Measurements from ENCODE around the gene IL17RA.

Gene IL17RA

DNA sequence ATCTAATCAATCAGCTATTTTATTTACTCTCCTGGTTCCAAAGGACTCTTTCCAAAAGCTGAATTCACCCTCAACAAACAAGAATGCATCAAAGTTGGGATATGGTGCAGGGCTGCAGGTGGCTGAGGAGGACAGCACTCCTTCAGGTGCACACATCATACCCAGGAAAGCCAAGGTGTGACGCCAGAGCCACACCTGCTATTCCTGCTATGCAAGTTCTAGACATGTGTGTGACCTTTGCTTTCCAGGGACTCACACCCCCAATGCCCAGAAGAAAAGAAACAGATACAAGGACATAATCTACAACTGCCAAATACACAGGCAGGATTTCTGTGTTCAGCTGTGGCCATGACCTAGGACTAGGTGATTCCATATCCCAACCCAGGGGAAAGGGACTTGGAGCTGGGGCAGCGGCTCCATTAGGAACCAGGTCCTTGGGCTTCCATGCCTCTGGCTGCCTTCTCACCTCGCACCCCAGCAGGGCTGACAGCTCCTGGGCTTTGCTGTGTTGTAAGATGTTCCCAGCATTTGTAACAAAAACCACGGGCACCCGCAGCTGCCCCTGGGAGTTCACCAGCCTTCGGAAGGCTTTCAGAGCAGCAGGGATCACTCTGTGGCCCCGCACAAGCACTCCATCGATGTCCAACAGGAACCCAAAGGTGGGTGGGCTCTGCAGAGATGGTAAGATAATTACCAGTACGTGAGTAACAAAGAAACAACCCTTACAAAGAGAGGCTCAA lies 64.4 kb downstream of the IL17RA start:
- Histone ChIP-seq H3K36me3 (replicated peaks; ENCODE audit: insufficient read depth, low read length) (no peaks in the 10 kb centered on the region), H3F3A (ENCODE audit: insufficient read depth, low read length) (no peaks in the 10 kb centered on the region), H3K79me2 (ENCODE audit: low read length) (peaks cover 46% of the 10 kb centered on the region), H4K20me1 (ENCODE audit: insufficient read depth, low read length) (no peaks in the 10 kb centered on the region), H3K4me3 (ENCODE audit: low read length) (no peak overlapping the region), H2AFZ (ENCODE audit: low read length) (no peak overlapping the region), H3K27me3 (replicated peaks; ENCODE audit: insufficient read depth, low read length) (no peaks in the 10 kb centered on the region), H3K4me2 (ENCODE audit: low read depth, low read length) (no peak overlapping the region), H3K9me2 (replicated peaks; ENCODE audit: insufficient read depth, low read length) (no peaks in the 10 kb centered on the region), H3K9ac (ENCODE audit: low read length) (no peak overlapping the region), H3K27ac (ENCODE audit: low read length) (no peak overlapping the region), H3K9me3 (replicated peaks; ENCODE audit: insufficient read depth, low read length) (no peaks in the 10 kb centered on the region), H3K4me1 (ENCODE audit: low read length) (no peaks in the 10 kb centered on the region)
- TF ChIP-seq EZH2phosphoT487 (IDR thresholded peaks at IDR 0.05; ENCODE audit: low read length), result no peak
- TF ChIP-seq, protein P1, sequence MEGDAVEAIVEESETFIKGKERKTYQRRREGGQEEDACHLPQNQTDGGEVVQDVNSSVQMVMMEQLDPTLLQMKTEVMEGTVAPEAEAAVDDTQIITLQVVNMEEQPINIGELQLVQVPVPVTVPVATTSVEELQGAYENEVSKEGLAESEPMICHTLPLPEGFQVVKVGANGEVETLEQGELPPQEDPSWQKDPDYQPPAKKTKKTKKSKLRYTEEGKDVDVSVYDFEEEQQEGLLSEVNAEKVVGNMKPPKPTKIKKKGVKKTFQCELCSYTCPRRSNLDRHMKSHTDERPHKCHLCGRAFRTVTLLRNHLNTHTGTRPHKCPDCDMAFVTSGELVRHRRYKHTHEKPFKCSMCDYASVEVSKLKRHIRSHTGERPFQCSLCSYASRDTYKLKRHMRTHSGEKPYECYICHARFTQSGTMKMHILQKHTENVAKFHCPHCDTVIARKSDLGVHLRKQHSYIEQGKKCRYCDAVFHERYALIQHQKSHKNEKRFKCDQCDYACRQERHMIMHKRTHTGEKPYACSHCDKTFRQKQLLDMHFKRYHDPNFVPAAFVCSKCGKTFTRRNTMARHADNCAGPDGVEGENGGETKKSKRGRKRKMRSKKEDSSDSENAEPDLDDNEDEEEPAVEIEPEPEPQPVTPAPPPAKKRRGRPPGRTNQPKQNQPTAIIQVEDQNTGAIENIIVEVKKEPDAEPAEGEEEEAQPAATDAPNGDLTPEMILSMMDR (IDR thresholded peaks at IDR 0.05; ENCODE audit: low read length), result no peak
- no peak for TF ChIP-seq EZH2 (optimal IDR thresholded peaks at IDR 0.05; ENCODE audit: low read depth, low read length)
- DNase-seq, result no peak

DNA sequence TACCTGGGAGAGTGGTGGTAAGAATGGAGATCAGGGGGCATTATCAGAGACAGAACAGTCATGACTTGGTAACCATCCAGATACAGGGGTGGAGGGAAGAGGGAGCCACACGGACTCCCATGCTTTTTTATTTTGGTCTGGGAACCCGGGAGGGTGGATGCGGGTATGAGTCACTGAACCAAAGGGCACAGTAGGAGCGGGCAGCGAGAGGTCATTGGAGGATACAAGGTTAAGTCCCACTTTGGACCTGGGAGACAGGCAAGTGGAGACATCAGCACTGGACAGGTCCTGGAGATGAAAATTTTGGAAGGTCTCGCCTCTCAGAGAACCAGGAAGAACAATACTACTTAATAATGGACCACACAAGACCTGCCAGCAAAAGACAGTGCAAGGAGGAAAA lies 67.5 kb downstream of the IL17RA start:
- no peaks in the 10 kb centered on the region for H3K9me3 ChIP-seq (replicated peaks; ENCODE audit: insufficient read depth, low read length)
- no peak overlapping the region for H3K27ac ChIP-seq (ENCODE audit: low read length)
- H3K4me2 ChIP-seq (ENCODE audit: low read depth, low read length), result no peak overlapping the region
- H3K4me3 ChIP-seq (ENCODE audit: low read length), result no peak overlapping the region
- no peaks in the 10 kb centered on the region for H3K4me1 ChIP-seq (ENCODE audit: low read length)
- H3K9ac ChIP-seq (ENCODE audit: low read length), result no peak overlapping the region
- H3K79me2 ChIP-seq (ENCODE audit: low read length), result peaks cover 74% of the 10 kb centered on the region
- no peaks in the 10 kb centered on the region for H3K36me3 ChIP-seq (replicated peaks; ENCODE audit: insufficient read depth, low read length)
- no peak overlapping the region for H2AFZ ChIP-seq (ENCODE audit: low read length)
- no peak for DNase-seq
- no peaks in the 10 kb centered on the region for H3F3A ChIP-seq (ENCODE audit: insufficient read depth, low read length)
- no peaks in the 10 kb centered on the region for H4K20me1 ChIP-seq (ENCODE audit: insufficient read depth, low read length)
- no peaks in the 10 kb centered on the region for H3K27me3 ChIP-seq (replicated peaks; ENCODE audit: insufficient read depth, low read length)
- no peaks in the 10 kb centered on the region for H3K9me2 ChIP-seq (replicated peaks; ENCODE audit: insufficient read depth, low read length)
- no peak for TF ChIP-seq EZH2 (optimal IDR thresholded peaks at IDR 0.05; ENCODE audit: low read depth, low read length)
- TF ChIP-seq EZH2phosphoT487 (IDR thresholded peaks at IDR 0.05; ENCODE audit: low read length), result no peak
- TF ChIP-seq, protein P1 (IDR thresholded peaks at IDR 0.05; ENCODE audit: low read length), result no peak

DNA sequence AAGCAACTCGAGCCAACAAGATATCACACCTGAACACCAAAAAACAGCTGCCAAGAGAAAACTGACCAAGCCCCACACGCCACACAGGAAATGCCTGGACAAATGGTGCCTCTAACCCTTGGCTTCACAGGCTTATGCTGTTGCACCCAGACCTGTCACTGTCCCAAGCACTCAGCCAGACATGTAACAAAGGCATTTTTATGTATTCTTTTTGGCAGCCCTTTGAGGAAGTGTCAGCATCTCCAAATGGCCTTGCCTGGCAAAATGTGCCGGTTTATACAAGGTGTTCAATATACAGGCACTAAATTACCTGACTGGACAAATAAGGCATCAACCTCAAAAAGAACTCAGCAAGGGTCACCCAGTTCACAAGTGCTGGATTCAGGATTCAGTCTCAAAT lies 68.2 kb downstream of the IL17RA start:
- no peak overlapping the region for H3K9ac ChIP-seq (ENCODE audit: low read length)
- H3K27me3 ChIP-seq (replicated peaks; ENCODE audit: insufficient read depth, low read length), result no peaks in the 10 kb centered on the region
- H3K4me3 ChIP-seq (ENCODE audit: low read length), result no peak overlapping the region
- no peaks in the 10 kb centered on the region for H3K9me2 ChIP-seq (replicated peaks; ENCODE audit: insufficient read depth, low read length)
- H3K36me3 ChIP-seq (replicated peaks; ENCODE audit: insufficient read depth, low read length), result no peaks in the 10 kb centered on the region
- H2AFZ ChIP-seq (ENCODE audit: low read length), result no peak overlapping the region
- TF ChIP-seq EZH2phosphoT487 (IDR thresholded peaks at IDR 0.05; ENCODE audit: low read length) (no peak), EZH2 (optimal IDR thresholded peaks at IDR 0.05; ENCODE audit: low read depth, low read length) (no peak)
- TF ChIP-seq, protein P1 (IDR thresholded peaks at IDR 0.05; ENCODE audit: low read length), result no peak
- H4K20me1 ChIP-seq (ENCODE audit: insufficient read depth, low read length), result no peaks in the 10 kb centered on the region
- no peaks in the 10 kb centered on the region for H3K4me1 ChIP-seq (ENCODE audit: low read length)
- no peak for DNase-seq
- no peak overlapping the region for H3K27ac ChIP-seq (ENCODE audit: low read length)
- no peaks in the 10 kb centered on the region for H3K9me3 ChIP-seq (replicated peaks; ENCODE audit: insufficient read depth, low read length)
- H3K79me2 ChIP-seq (ENCODE audit: low read length), result peaks cover 81% of the 10 kb centered on the region
- no peaks in the 10 kb centered on the region for H3F3A ChIP-seq (ENCODE audit: insufficient read depth, low read length)
- H3K4me2 ChIP-seq (ENCODE audit: low read depth, low read length), result no peak overlapping the region
